ENCODE results near the gene SMARCD2.

SMARCD2 gene

GRCh38 chr17:63819131-63819530, 23.4 kb downstream of the SMARCD2 start:
- no peak overlapping the region for H3K23ac ChIP-seq (ENCODE audit: low read length)
- no peak overlapping the region for H4K91ac ChIP-seq (ENCODE audit: low read depth, low read length)
- no peaks in the 10 kb centered on the region for H3K79me1 ChIP-seq (ENCODE audit: low read length)
- no peak overlapping the region for H3K4me3 ChIP-seq (ENCODE audit: low read depth, low read length)
- H4K8ac ChIP-seq (ENCODE audit: low read depth, low read length), result no peak overlapping the region
- peaks cover 57 to 87% of the 10 kb centered on the region in 2 experiments for H3K36me3 ChIP-seq (ENCODE audit: control insufficient read depth in 1 of 2, insufficient read depth in 2 of 2, low read length in 2 of 2)
- no peak overlapping the region for H3K4me2 ChIP-seq (ENCODE audit: low read length)
- H4K12ac ChIP-seq (ENCODE audit: low read depth, low read length), result no peak overlapping the region
- no peak overlapping the region for H2AFZ ChIP-seq (ENCODE audit: insufficient read depth, low read length, poor library complexity)
- no peak overlapping the region for H3K9ac ChIP-seq (ENCODE audit: low read length)
- no peak overlapping the region for H2AK5ac ChIP-seq (ENCODE audit: low read length)
- no peaks in the 10 kb centered on the region for H3K4me1 ChIP-seq (ENCODE audit: control insufficient read depth in 1 of 2, insufficient read depth in 2 of 2, low read length in 2 of 2)
- H2BK5ac ChIP-seq (ENCODE audit: low read depth, low read length, poor library complexity), result no peak overlapping the region
- no peak overlapping the region for H3K14ac ChIP-seq (ENCODE audit: low read length)
- H3K27ac ChIP-seq (ENCODE audit: low read depth, low read length), result no peak overlapping the region
- no peak overlapping the region for H2BK12ac ChIP-seq (ENCODE audit: low read length)
- H2BK120ac ChIP-seq (ENCODE audit: insufficient read depth, low read length, poor library complexity), result no peak overlapping the region
- no peak overlapping the region for H3K4ac ChIP-seq (ENCODE audit: low read depth, low read length)
- H3K9me3 ChIP-seq (ENCODE audit: insufficient read depth, low read depth, low read length), result no peaks in the 10 kb centered on the region
- H3K18ac ChIP-seq (ENCODE audit: low read length), result no peak overlapping the region
- no peaks in the 10 kb centered on the region for H3K79me2 ChIP-seq (ENCODE audit: control insufficient read depth, insufficient read depth, low read length, poor library complexity)
- DNase-seq, result no peak
- no peaks in the 10 kb centered on the region for H3K27me3 ChIP-seq (ENCODE audit: insufficient read depth, low read length)
- WGBS (ENCODE audit: extremely low coverage, insufficient coverage, insufficient read length), result 100% methylated on average over 1 of the region's 6 CpGs

DNA sequence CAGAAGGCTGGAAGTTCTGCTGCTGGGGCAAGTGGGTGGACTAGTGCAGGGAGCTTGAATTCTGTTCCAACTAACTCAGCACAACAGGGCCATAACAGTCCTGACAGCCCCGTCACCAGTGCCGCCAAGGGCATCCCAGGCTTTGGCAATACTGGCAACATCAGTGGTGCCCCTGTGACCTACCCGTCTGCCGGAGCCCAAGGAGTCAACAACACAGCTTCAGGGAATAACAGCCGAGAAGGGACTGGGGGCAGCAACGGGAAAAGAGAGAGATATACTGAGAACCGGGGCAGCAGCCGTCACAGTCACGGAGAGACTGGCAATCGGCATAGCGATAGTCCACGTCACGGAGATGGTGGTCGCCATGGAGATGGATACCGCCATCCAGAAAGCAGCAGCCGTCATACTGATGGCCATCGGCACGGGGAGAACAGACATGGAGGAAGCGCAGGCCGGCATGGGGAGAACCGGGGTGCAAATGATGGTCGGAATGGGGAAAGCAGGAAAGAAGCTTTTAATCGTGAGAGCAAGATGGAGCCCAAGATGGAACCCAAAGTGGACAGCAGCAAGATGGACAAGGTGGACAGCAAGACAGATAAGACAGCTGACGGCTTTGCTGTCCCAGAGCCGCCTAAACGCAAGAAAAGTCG, 24.6 kb downstream of the SMARCD2 start:
- Histone ChIP-seq H4K12ac (ENCODE audit: low read depth, low read length) (peak overlapping the region; percentile 9), H3K9ac (ENCODE audit: low read length) (no peak overlapping the region), H4K8ac (ENCODE audit: low read depth, low read length) (no peak overlapping the region), H2BK120ac (ENCODE audit: insufficient read depth, low read length, poor library complexity) (no peak overlapping the region), H2AFZ (ENCODE audit: insufficient read depth, low read length, poor library complexity) (no peak overlapping the region), H3K23ac (ENCODE audit: low read length) (no peak overlapping the region), H3K79me2 (ENCODE audit: control insufficient read depth, insufficient read depth, low read length, poor library complexity) (no peaks in the 10 kb centered on the region), H3K27ac (ENCODE audit: low read depth, low read length) (no peak overlapping the region), H2BK5ac (ENCODE audit: low read depth, low read length, poor library complexity) (no peak overlapping the region), H3K4me3 (ENCODE audit: low read depth, low read length) (no peak overlapping the region), H3K18ac (ENCODE audit: low read length) (no peak overlapping the region), H3K9me3 (ENCODE audit: insufficient read depth, low read depth, low read length) (no peaks in the 10 kb centered on the region), H4K91ac (ENCODE audit: low read depth, low read length) (no peak overlapping the region), H2BK12ac (ENCODE audit: low read length) (no peak overlapping the region), H3K79me1 (ENCODE audit: low read length) (no peaks in the 10 kb centered on the region), H3K4me1 (ENCODE audit: control insufficient read depth in 1 of 2, insufficient read depth in 2 of 2, low read length in 2 of 2) (no peaks in the 10 kb centered on the region), H2AK5ac (ENCODE audit: low read length) (no peak overlapping the region), H3K36me3 (ENCODE audit: control insufficient read depth in 1 of 2, insufficient read depth in 2 of 2, low read length in 2 of 2) (peaks cover 58 to 87% of the 10 kb centered on the region in 2 experiments), H3K14ac (ENCODE audit: low read length) (no peak overlapping the region), H3K27me3 (ENCODE audit: insufficient read depth, low read length) (no peaks in the 10 kb centered on the region), H3K4me2 (ENCODE audit: low read length) (no peak overlapping the region), H3K4ac (ENCODE audit: low read depth, low read length) (no peak overlapping the region)
- no CpG with 5 or more reads among the region's 27 CpGs for WGBS (ENCODE audit: extremely low coverage, insufficient coverage, insufficient read length)
- no peak for DNase-seq

GRCh38 chr17:63816669-63817068, 25.8 kb downstream of the SMARCD2 start:
- Histone ChIP-seq H3K9me3 (ENCODE audit: insufficient read depth, low read depth, low read length) (no peaks in the 10 kb centered on the region), H3K18ac (ENCODE audit: low read length) (no peak overlapping the region), H3K27me3 (ENCODE audit: insufficient read depth, low read length) (no peaks in the 10 kb centered on the region), H3K4me3 (ENCODE audit: low read depth, low read length) (no peak overlapping the region), H2BK5ac (ENCODE audit: low read depth, low read length, poor library complexity) (no peak overlapping the region), H4K12ac (ENCODE audit: low read depth, low read length) (no peak overlapping the region), H3K4me2 (ENCODE audit: low read length) (no peak overlapping the region), H3K14ac (ENCODE audit: low read length) (no peak overlapping the region), H3K27ac (ENCODE audit: low read depth, low read length) (no peak overlapping the region), H3K23ac (ENCODE audit: low read length) (no peak overlapping the region), H3K9ac (ENCODE audit: low read length) (no peak overlapping the region), H2BK120ac (ENCODE audit: insufficient read depth, low read length, poor library complexity) (no peak overlapping the region), H3K79me1 (ENCODE audit: low read length) (no peaks in the 10 kb centered on the region), H3K4me1 (ENCODE audit: control insufficient read depth in 1 of 2, insufficient read depth in 2 of 2, low read length in 2 of 2) (no peaks in the 10 kb centered on the region), H4K91ac (ENCODE audit: low read depth, low read length) (no peak overlapping the region), H3K4ac (ENCODE audit: low read depth, low read length) (no peak overlapping the region), H3K79me2 (ENCODE audit: control insufficient read depth, insufficient read depth, low read length, poor library complexity) (no peaks in the 10 kb centered on the region), H2AFZ (ENCODE audit: insufficient read depth, low read length, poor library complexity) (no peak overlapping the region), H3K36me3 (ENCODE audit: control insufficient read depth in 1 of 2, insufficient read depth in 2 of 2, low read length in 2 of 2) (peaks cover 59 to 87% of the 10 kb centered on the region in 2 experiments), H4K8ac (ENCODE audit: low read depth, low read length) (no peak overlapping the region), H2AK5ac (ENCODE audit: low read length) (no peak overlapping the region), H2BK12ac (ENCODE audit: low read length) (no peak overlapping the region)
- DNase-seq, result no peak
- no CpG with 5 or more reads among the region's 4 CpGs for WGBS (ENCODE audit: extremely low coverage, insufficient coverage, insufficient read length)

GRCh38 chr17:63816123-63816522, 26.4 kb downstream of the SMARCD2 start:
- H4K12ac ChIP-seq (ENCODE audit: low read depth, low read length), result no peak overlapping the region
- H2AK5ac ChIP-seq (ENCODE audit: low read length), result no peak overlapping the region
- no peak overlapping the region for H3K14ac ChIP-seq (ENCODE audit: low read length)
- no peak for DNase-seq
- no CpG with 5 or more reads among the region's 2 CpGs for WGBS (ENCODE audit: extremely low coverage, insufficient coverage, insufficient read length)
- no peak overlapping the region for H4K91ac ChIP-seq (ENCODE audit: low read depth, low read length)
- H2BK12ac ChIP-seq (ENCODE audit: low read length), result no peak overlapping the region
- H2BK120ac ChIP-seq (ENCODE audit: insufficient read depth, low read length, poor library complexity), result no peak overlapping the region
- H2AFZ ChIP-seq (ENCODE audit: insufficient read depth, low read length, poor library complexity), result no peak overlapping the region
- no peak overlapping the region for H2BK5ac ChIP-seq (ENCODE audit: low read depth, low read length, poor library complexity)
- no peaks in the 10 kb centered on the region for H3K79me2 ChIP-seq (ENCODE audit: control insufficient read depth, insufficient read depth, low read length, poor library complexity)
- H3K4me1 ChIP-seq (ENCODE audit: control insufficient read depth in 1 of 2, insufficient read depth in 2 of 2, low read length in 2 of 2), result no peaks in the 10 kb centered on the region
- no peak overlapping the region for H3K4me3 ChIP-seq (ENCODE audit: low read depth, low read length)
- H3K18ac ChIP-seq (ENCODE audit: low read length), result no peak overlapping the region
- no peaks in the 10 kb centered on the region for H3K9me3 ChIP-seq (ENCODE audit: insufficient read depth, low read depth, low read length)
- H3K23ac ChIP-seq (ENCODE audit: low read length), result no peak overlapping the region
- no peak overlapping the region for H4K8ac ChIP-seq (ENCODE audit: low read depth, low read length)
- H3K79me1 ChIP-seq (ENCODE audit: low read length), result no peaks in the 10 kb centered on the region
- no peak overlapping the region for H3K27ac ChIP-seq (ENCODE audit: low read depth, low read length)
- no peak overlapping the region for H3K4ac ChIP-seq (ENCODE audit: low read depth, low read length)
- no peaks in the 10 kb centered on the region for H3K27me3 ChIP-seq (ENCODE audit: insufficient read depth, low read length)
- H3K36me3 ChIP-seq (ENCODE audit: control insufficient read depth in 1 of 2, insufficient read depth in 2 of 2, low read length in 2 of 2), result peaks cover 54 to 87% of the 10 kb centered on the region in 2 experiments
- no peak overlapping the region for H3K9ac ChIP-seq (ENCODE audit: low read length)
- no peak overlapping the region for H3K4me2 ChIP-seq (ENCODE audit: low read length)
